SK-N-MC (cell line): ENCODE measurements around the gene DLGAP1.

Experiments
- EZH2 ChIP-seq: fragments of 200-600 bp; sonication (generic); IDR thresholded peaks from one replicate; pipeline ENCODE4 v1.6.1; 2017; ENCODE audit warnings: antibody characterized with exemption
- FOXP2 ChIP-seq: optimal IDR thresholded peaks from 2 replicates; pipeline ENCODE3; 2011; ENCODE audit warnings: mild to moderate bottlenecking, moderate library complexity; ENCODE audit not compliant: insufficient read depth; ENCODE audit errors: extremely low read length, control extremely low read depth
- POLR2AphosphoS5 ChIP-seq: IDR thresholded peaks from 2 replicates; pipeline ENCODE4 v1.6.1; 2012; ENCODE audit warnings: mild to moderate bottlenecking, low read depth, low read length, borderline replicate concordance

GRCh38 chr18:3759099-3759498, 696.0 kb downstream of the DLGAP1 start:
- TF ChIP-seq POLR2AphosphoS5 (no peak), EZH2 (no peak), FOXP2 (no peak)
